Neural crest cell (in vitro differentiated cells): ENCODE results near the gene UFD1. TPM values are rescaled to one million over a fixed set of nuclear protein-coding genes. Genes with fewer than 3 reads are reported as not detected.
"Not testable (repeated sequence)": the region's sequence is repeated elsewhere in the genome, so short reads cannot be mapped to it uniquely, and the experiment has no call there.

ENCODE experiments used
- DNase-seq: peaks from one replicate; pipeline ENCODE4 v3.0.0; 2021; ENCODE audit warnings: low read depth, mixed read lengths, low spot score
- H3K27ac Mint-ChIP-seq: one replicate; pipeline ENCODE4 v1.8.0; 2021; ENCODE audit warnings: mild to moderate bottlenecking, mixed read lengths; ENCODE audit not compliant: unreplicated experiment
- H3K27me3 Mint-ChIP-seq: 2 replicates; pipeline ENCODE4 v1.8.0; 2021; ENCODE audit warnings: low read depth, mild to moderate bottlenecking, mixed read lengths
- H3K36me3 Mint-ChIP-seq: 2 replicates; pipeline ENCODE4 v1.8.0; 2021; ENCODE audit warnings: low read depth, mild to moderate bottlenecking, mixed read lengths
- H3K4me1 Mint-ChIP-seq: 2 replicates; pipeline ENCODE4 v1.8.0; 2021; ENCODE audit warnings: mixed read lengths
- H3K4me3 Mint-ChIP-seq: one replicate; pipeline ENCODE4 v1.8.0; 2021; ENCODE audit warnings: mild to moderate bottlenecking, mixed read lengths
- H3K9me3 Mint-ChIP-seq: 2 replicates; pipeline ENCODE4 v1.8.0; 2021; ENCODE audit warnings: mixed read lengths
- total RNA-seq: library from RNA; stranded (reverse); gene quantifications from 2 replicates; pipeline ENCODE4 v1.2.1, GENCODE V29; 2021
- TF ChIP-seq, protein P1 (sequence below): fragments of 200-600 bp; sonication (generic); conservative IDR thresholded peaks from 2 replicates; pipeline ENCODE4 v1.5.0; 2021; ENCODE audit warnings: antibody characterized with exemption, mild to moderate bottlenecking

The UFD1 gene
- total RNA-seq, 1 donor from 2014 or later: 69.4 TPM

DNA sequence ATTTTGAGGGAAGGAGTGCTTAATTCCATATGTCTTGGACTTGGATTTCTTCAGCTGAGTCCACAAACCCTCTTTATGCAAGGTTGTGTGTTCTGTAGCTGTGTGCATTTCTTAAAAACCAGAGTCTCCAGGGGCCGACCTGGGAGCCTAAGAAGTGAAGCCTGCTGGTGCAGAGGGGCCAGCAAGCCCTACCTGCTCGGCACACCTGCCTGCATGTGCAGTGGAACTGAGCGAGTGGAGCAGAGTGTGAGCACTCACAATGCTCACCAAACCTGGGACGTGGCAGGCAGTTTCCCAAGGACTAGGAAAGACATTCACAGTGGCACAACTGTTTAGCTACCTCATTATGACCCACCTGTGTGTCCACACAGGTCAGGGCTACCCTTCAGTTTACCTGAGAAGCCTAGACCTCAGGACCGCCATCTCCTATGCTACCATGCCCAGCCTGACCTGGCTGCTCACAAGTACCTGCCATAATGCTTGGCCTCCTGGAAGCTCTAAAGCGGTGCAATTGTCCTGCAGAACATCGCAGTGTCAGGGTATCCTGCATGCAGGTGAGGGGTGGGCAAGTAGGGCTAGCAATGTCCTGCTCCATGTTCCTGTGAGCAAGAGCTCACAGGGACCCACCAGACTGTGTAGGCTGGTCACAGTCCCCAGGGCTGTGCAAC lies 35.3 kb downstream of the UFD1 start:
- DNase-seq: no peak
- peak overlapping the region; percentile 47 for H3K4me3 Mint-ChIP-seq
- H3K36me3 Mint-ChIP-seq: peaks cover 5% of the 10 kb centered on the region
- TF ChIP-seq, protein P1, sequence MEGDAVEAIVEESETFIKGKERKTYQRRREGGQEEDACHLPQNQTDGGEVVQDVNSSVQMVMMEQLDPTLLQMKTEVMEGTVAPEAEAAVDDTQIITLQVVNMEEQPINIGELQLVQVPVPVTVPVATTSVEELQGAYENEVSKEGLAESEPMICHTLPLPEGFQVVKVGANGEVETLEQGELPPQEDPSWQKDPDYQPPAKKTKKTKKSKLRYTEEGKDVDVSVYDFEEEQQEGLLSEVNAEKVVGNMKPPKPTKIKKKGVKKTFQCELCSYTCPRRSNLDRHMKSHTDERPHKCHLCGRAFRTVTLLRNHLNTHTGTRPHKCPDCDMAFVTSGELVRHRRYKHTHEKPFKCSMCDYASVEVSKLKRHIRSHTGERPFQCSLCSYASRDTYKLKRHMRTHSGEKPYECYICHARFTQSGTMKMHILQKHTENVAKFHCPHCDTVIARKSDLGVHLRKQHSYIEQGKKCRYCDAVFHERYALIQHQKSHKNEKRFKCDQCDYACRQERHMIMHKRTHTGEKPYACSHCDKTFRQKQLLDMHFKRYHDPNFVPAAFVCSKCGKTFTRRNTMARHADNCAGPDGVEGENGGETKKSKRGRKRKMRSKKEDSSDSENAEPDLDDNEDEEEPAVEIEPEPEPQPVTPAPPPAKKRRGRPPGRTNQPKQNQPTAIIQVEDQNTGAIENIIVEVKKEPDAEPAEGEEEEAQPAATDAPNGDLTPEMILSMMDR: no peak
- H3K9me3 Mint-ChIP-seq: no peaks in the 10 kb centered on the region
- H3K4me1 Mint-ChIP-seq: peaks cover 36% of the 10 kb centered on the region
- no peaks in the 10 kb centered on the region for H3K27me3 Mint-ChIP-seq
- no peak overlapping the region for H3K27ac Mint-ChIP-seq

DNA sequence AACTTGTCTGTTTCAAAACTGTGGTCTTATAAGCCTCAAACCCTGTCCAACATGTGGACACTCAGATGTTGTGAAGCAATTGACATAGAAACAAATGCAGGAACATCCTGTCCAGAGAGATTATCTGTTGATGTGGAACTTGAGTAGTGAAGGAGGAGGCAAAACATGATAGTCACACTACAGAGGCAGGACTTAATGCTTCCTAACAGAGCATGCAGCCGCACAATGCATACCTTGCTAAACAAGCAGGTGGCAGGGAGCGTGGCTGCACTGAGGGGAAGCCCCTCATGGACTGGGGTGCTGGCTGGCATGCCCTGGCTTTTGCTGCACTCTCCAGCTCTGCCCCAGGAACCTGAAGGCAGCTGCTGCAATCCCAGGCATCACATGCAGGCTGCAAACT lies 36.8 kb downstream of the UFD1 start:
- no peak for DNase-seq
- H3K4me3 Mint-ChIP-seq: no peak overlapping the region
- H3K27ac Mint-ChIP-seq: no peak overlapping the region
- peaks cover 3% of the 10 kb centered on the region for H3K36me3 Mint-ChIP-seq
- TF ChIP-seq, protein P1: no peak
- no peaks in the 10 kb centered on the region for H3K27me3 Mint-ChIP-seq
- peaks cover 23% of the 10 kb centered on the region for H3K4me1 Mint-ChIP-seq
- no peaks in the 10 kb centered on the region for H3K9me3 Mint-ChIP-seq

DNA sequence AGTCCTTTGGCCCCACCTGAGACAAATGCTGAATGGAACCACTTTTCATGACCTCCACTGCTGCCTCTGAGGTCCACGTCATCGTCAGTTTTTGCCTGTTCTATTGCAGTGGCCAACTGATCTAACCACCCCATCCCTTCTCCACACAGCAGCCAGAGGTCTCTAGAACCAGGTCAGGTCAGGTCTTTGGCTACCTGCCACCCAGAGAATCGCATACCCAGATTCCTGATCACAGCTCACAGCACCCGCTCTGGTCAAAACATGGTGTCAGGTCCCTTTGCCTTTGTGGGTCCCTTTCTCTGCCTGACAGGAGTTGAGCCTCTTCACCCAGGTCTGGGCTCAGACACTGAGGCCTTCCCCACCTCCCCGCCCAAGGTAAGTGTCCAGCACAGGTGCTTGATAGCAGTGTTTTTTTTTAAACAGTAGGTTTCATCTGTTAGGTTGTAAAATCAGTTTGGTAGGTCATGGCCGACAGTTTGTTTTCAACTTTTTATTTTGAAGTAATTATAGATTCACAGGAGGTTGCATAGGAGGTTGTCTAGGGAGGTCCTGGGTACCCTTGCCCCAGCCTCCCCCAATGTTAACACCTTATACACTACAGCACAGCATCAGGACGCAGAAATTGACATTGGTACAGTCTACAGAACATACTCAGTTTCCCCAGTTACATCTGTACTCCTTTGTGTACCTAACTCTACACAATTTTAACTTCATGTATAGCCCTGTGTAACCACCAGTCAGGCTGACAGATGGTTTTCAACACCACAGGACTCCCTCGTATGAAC lies 38.4 kb downstream of the UFD1 start:
- Mint-ChIP-seq H3K36me3 (peaks cover 3% of the 10 kb centered on the region), H3K27me3 (no peaks in the 10 kb centered on the region), H3K4me1 (peaks cover 12% of the 10 kb centered on the region), H3K27ac (no peak overlapping the region), H3K4me3 (peak overlapping the region; percentile 62), H3K9me3 (no peaks in the 10 kb centered on the region)
- TF ChIP-seq, protein P1: no peak
- no peak for DNase-seq

DNA sequence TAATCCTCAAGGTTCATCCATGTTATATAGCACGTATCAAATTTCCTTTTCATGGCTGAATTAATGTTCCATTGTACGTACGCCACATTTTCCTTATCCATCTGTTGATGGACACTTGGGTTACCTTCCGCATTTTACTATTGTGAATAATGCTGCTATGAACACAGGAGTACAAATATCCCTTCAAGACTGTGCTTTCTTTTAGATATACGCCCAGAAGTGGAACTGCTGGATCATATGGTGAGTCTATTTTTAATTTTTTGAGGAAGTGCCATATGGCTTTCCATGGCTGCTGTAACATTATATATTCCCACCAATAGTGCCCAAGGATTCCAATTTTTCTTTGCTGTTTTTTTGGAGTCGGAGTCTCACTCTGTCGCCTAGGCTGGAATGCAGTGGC lies 40.7 kb downstream of the UFD1 start:
- H3K27me3 Mint-ChIP-seq: no peaks in the 10 kb centered on the region
- H3K36me3 Mint-ChIP-seq: peaks cover 4% of the 10 kb centered on the region
- TF ChIP-seq, protein P1: no peak
- H3K9me3 Mint-ChIP-seq: no peaks in the 10 kb centered on the region
- H3K27ac Mint-ChIP-seq: no peak overlapping the region
- no peak for DNase-seq
- H3K4me3 Mint-ChIP-seq: peak overlapping the region; percentile 20
- peaks cover 5% of the 10 kb centered on the region for H3K4me1 Mint-ChIP-seq

DNA sequence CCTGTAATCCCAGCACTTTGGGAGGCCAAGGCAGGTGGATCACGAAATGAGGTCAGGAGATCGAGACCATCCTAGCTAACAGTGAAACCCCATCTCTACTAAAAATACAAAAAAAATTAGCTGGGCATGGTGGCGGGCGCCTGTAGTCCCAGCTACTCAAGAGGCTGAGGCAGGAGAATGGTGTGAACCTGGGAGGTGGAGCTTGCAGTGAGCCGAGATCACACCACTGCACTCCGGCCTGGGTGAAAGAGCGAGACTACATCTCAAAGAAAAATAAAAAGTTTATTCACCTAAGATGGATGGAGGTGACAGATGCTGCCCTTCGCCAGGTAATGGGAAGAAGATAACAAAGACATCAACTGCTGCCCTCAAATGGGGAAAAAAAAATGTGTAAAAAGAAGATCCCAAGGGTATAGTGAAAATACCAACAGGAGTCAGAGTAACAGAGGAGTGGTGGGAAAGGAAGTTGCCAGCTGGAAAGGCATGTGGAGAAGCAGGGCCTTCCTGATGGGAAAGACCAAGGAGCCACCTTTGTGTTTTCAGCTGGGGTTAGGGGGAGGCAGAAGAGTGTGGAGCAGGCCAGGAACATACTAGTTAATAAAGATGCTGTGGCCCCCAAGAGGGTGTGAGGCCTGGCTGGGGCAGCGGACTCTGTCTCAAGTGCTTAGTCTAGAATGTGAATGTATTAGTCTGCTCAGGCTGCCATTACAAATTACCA lies 42.4 kb downstream of the UFD1 start:
- H3K4me3 Mint-ChIP-seq: peak overlapping the region; percentile 44
- DNase-seq, H3K36me3 Mint-ChIP-seq, H3K27me3 Mint-ChIP-seq, H3K9me3 Mint-ChIP-seq: not testable (repeated sequence)
- H3K4me1 Mint-ChIP-seq: peaks cover 14% of the 10 kb centered on the region
- H3K27ac Mint-ChIP-seq: peak overlapping the region; percentile 95
